Ovary (tissue), 9 donors: ENCODE data around the gene CD244. TPM values are rescaled to one million over a fixed set of nuclear protein-coding genes. Genes with fewer than 3 reads are reported as not detected.
"Not testable (repeated sequence)": the region's sequence is repeated elsewhere in the genome, so short reads cannot be mapped to it uniquely, and the experiment has no call there.

Experiments
- DNase-seq, 5 donors: peaks; one replicate each; pipeline ENCODE4 v3.0.0-alpha.2; 2019 to 2020
- H3K27ac ChIP-seq, 2 donors: fragments of 200-600 bp; one replicate each; pipeline versions ENCODE4 v1.5.1 to v1.8.0; 2019 to 2022
- H3K27me3 ChIP-seq: fragments of 200-600 bp; one replicate; pipeline ENCODE4 v1.8.0; 2022
- H3K36me3 ChIP-seq: fragments of 200-600 bp; sonication (generic); one replicate; pipeline ENCODE4 v1.5.1; 2019
- H3K4me1 ChIP-seq: one replicate; pipeline ENCODE4 v1.8.1; 2013; ENCODE audit warnings: mild to moderate bottlenecking, moderate library complexity; ENCODE audit not compliant: insufficient read depth
- H3K4me3 ChIP-seq: fragments of 200-600 bp; sonication (generic); one replicate; pipeline ENCODE4 v1.5.1; 2017
- H3K9me3 ChIP-seq, 2 donors: fragments of 200-600 bp in 1 of 2; sonication (generic) in 1 of 2; one replicate each; pipeline versions ENCODE4 v1.5.1 to v1.8.1; 2013 to 2019; ENCODE audit warnings: mild to moderate bottlenecking in 1 of 2, moderate library complexity in 1 of 2
- CTCF ChIP-seq, 3 donors: fragments of 450-650 bp in 2 of 3; fragments of 200-600 bp in 1 of 3; IDR thresholded peaks; one replicate each; pipeline versions ENCODE4 v1.5.1 to v1.8.0; 2016 to 2022; ENCODE audit warnings: antibody characterized with exemption in 3 of 3, mild to moderate bottlenecking in 1 of 3
- EP300 ChIP-seq: sonication (generic); formaldehyde crosslinking; IDR thresholded peaks from one replicate; pipeline ENCODE4 v1.6.1; 2017; ENCODE audit warnings: antibody characterized with exemption
- POLR2A ChIP-seq: fragments of 450-650 bp; IDR thresholded peaks from one replicate; pipeline ENCODE4 v1.6.1; 2017; ENCODE audit warnings: antibody characterized with exemption, mild to moderate bottlenecking, moderate library complexity
- WGBS, 3 donors: extraction: QIAGEN DNeasy Blood & Tissue Kit in 1 of 3; methylation state at CpG; one replicate each; pipeline versions ENCODE4 v1.1.5 to v1.1.7; 2013 to 2017; 5-methylcytosine and 5-hydroxymethylcytosine counted together
- intact Hi-C, 4 donors: fragments of 100-400 bp; cut with DNase I; formaldehyde crosslinking; loops; one replicate each; pipeline versions ENCODE4 v1.11.0 to v1.15.1; 2022 to 2023
- polyA plus RNA-seq, 2 donors: library from polyadenylated mRNA; stranded (reverse); fragments of 200-250 nt in 1 of 2; fragments of 350-450 nt in 1 of 2; fragmentation: Illumina TruSeq in 1 of 2; extraction: RNeasy Lipid Tissue Mini Kit (QIAGEN cat#74804) in 1 of 2; gene quantifications; one replicate each; pipeline ENCODE4 v1.2.3, GENCODE V29; 2013 to 2014
- total RNA-seq, 7 donors: library from RNA; depleted of rRNA in 2 of 7; stranded (reverse); fragments of >200 nt in 2 of 7; fragmentation: NEBNext Ultra II Directional in 3 of 7; extraction: Animal tissue kit (Norgen Biotek cat#: 25700) in 3 of 7; gene quantifications; one replicate each; pipeline versions ENCODE4 v1.1.0 to v1.2.4, GENCODE V29; 2016 to 2023
- donor health status: DM: no; HTN: no; CAD: no; lungs with moderate emphysema.
- donor health status: DM: no; HTN: no; CAD: no.
- donor health status: Bipolar disorder and iron deficiency.
- donor health status: DM: yes; HTN: yes; CAD: no.
- donor health status: DM: no; HTN: no; CAD: no.
- donor health status: DM: yes; HTN: yes; CAD: no.

CD244 gene
- total and polyA plus RNA-seq, 9 donors, result 0.45 to 3.1 (median 0.60) TPM

GRCh38 chr1:160794376-160794775 is 68.3 kb downstream of the CD244 start:
- no peak for DNase-seq
- intact Hi-C loops, result no loop called here

GRCh38 chr1:160789702-160790611 is 72.7 kb downstream of the CD244 start:
- intact Hi-C loops, result no loop called here
- H3K4me3 ChIP-seq, result no peak overlapping the region
- no peak overlapping the region for H3K27ac ChIP-seq
- H3K27me3 ChIP-seq, result no peaks in the 10 kb centered on the region
- H3K4me1 ChIP-seq, result no peaks in the 10 kb centered on the region
- no peak for DNase-seq
- H3K36me3 ChIP-seq, result no peaks in the 10 kb centered on the region
- TF ChIP-seq POLR2A, result no peak
- TF ChIP-seq CTCF (IDR thresholded peaks at IDR 0.05), result no peak
- TF ChIP-seq EP300, result no peak
- no peaks in the 10 kb centered on the region for H3K9me3 ChIP-seq
- 85 to 92% (median 90%) methylated on average over 13 of the region's 13 CpGs for WGBS, 3 donors

More at GRCh38 chr1:160794376-160794775, 68.3 kb downstream of the CD244 start:
- Histone ChIP-seq H3K36me3 (no peaks in the 10 kb centered on the region), H3K27me3 (no peaks in the 10 kb centered on the region), H3K4me3 (no peak overlapping the region), H3K4me1 (no peaks in the 10 kb centered on the region), H3K9me3 (no peaks in the 10 kb centered on the region), H3K27ac (no peak overlapping the region)
- TF ChIP-seq CTCF (IDR thresholded peaks at IDR 0.05) (no peak), POLR2A (no peak), EP300 (no peak)
- WGBS, 3 donors, result 43 to 48% (median 46%) methylated on average over 3 of the region's 3 CpGs

- H3K27ac ChIP-seq, result no peak overlapping the region
- no peaks in the 10 kb centered on the region for H3K27me3 ChIP-seq
- H3K4me1 ChIP-seq, result no peaks in the 10 kb centered on the region
- H3K4me3 ChIP-seq, result no peak overlapping the region
- no peaks in the 10 kb centered on the region for H3K36me3 ChIP-seq
- DNase-seq, result no peak
- TF ChIP-seq CTCF (IDR thresholded peaks at IDR 0.05) (no peak), POLR2A (no peak), EP300 (no peak)
- 93% methylated on average over 11 of the region's 11 CpGs for WGBS, 3 donors
- no peaks in the 10 kb centered on the region for H3K9me3 ChIP-seq
- intact Hi-C loops, result no loop called here
Observed at GRCh38 chr1:160789051-160789701, 73.5 kb downstream of the CD244 start.

GRCh38 chr1:160782988-160783765 is 79.5 kb downstream of the CD244 start:
- H3K36me3 ChIP-seq, H3K27me3 ChIP-seq, H3K27ac ChIP-seq, DNase-seq, intact Hi-C loops, H3K4me1 ChIP-seq, H3K9me3 ChIP-seq, H3K4me3 ChIP-seq: not testable (repeated sequence)
- 87 to 90% (median 88%) methylated on average over 21 to 25 of the region's 25 CpGs for WGBS, 3 donors
